ENCODE measurements around the gene FKBP8. TPM values are rescaled to one million over a fixed set of nuclear protein-coding genes. Genes with fewer than 3 reads are reported as not detected.

The FKBP8 gene
- total RNA-seq, 2 donors from 2014 or later, result 277 to 336 TPM

- Mint-ChIP-seq H3K27me3 (ENCODE audit: insufficient read depth) (no peaks in the 10 kb centered on the region), H3K4me1 (no peaks in the 10 kb centered on the region), H3K36me3 (ENCODE audit: low read depth) (peaks cover 76% of the 10 kb centered on the region), H3K4me3 (no peak overlapping the region), H3K27ac (no peak overlapping the region), H3K9me3 (no peaks in the 10 kb centered on the region)
- TF ChIP-seq, protein P1, sequence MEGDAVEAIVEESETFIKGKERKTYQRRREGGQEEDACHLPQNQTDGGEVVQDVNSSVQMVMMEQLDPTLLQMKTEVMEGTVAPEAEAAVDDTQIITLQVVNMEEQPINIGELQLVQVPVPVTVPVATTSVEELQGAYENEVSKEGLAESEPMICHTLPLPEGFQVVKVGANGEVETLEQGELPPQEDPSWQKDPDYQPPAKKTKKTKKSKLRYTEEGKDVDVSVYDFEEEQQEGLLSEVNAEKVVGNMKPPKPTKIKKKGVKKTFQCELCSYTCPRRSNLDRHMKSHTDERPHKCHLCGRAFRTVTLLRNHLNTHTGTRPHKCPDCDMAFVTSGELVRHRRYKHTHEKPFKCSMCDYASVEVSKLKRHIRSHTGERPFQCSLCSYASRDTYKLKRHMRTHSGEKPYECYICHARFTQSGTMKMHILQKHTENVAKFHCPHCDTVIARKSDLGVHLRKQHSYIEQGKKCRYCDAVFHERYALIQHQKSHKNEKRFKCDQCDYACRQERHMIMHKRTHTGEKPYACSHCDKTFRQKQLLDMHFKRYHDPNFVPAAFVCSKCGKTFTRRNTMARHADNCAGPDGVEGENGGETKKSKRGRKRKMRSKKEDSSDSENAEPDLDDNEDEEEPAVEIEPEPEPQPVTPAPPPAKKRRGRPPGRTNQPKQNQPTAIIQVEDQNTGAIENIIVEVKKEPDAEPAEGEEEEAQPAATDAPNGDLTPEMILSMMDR (conservative IDR thresholded peaks at IDR 0.05), result no peak
- Histone ChIP-seq H3K27ac (ENCODE audit: low read depth, low read length) (no peak overlapping the region), H3K4me1 (ENCODE audit: control insufficient read depth, insufficient read depth, low read length) (no peaks in the 10 kb centered on the region), H3K4me3 (ENCODE audit: low read length) (no peak overlapping the region), H3K9me3 (ENCODE audit: control insufficient read depth, low read length) (no peaks in the 10 kb centered on the region), H3K27me3 (ENCODE audit: control insufficient read depth, insufficient read depth, low read length, poor library complexity, severe bottlenecking) (no peaks in the 10 kb centered on the region), H3K36me3 (ENCODE audit: control insufficient read depth, insufficient read depth, low read length) (peaks cover 59% of the 10 kb centered on the region), H3K9ac (ENCODE audit: extremely low read depth, low read length, poor library complexity, severe bottlenecking) (no peak overlapping the region)
- WGBS, 2 experiments (ENCODE audit: insufficient coverage in 1 of 2, insufficient read length in 1 of 2), result 94 to 98% methylated on average over 4 to 10 of the region's 10 CpGs
- DNase-seq, result no peak
These were observed 6.9 kb downstream of the FKBP8 start for GRCh38 chr19:18536475-18536874.

DNA sequence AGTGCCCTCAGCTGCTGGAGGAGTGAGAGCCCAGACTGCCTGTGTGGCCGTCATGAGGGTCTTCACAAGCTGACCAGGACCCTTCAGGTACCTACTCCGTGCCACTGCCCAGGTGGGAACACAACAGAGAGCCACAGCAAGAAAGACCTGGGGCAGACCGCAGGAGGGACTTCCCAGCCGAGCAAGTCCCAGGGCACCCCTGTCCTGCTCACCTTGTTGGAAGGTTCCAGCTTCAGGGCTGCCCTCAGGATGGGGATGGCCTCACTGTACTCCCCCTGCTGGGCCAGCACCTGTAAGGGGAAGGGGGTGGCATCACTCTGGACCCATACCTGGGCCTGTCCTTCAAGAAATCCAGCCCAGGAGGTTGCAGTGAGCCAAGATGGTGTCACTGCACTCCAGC, 10.3 kb downstream of the FKBP8 start:
- H3K4me1 ChIP-seq (ENCODE audit: control insufficient read depth, insufficient read depth, low read length), result no peaks in the 10 kb centered on the region
- WGBS, 2 experiments (ENCODE audit: insufficient coverage in 1 of 2, insufficient read length in 1 of 2), result 91 to 95% methylated on average over 3 to 4 of the region's 4 CpGs
- Mint-ChIP-seq H3K9me3 (no peaks in the 10 kb centered on the region), H3K4me3 (no peak overlapping the region), H3K27me3 (ENCODE audit: insufficient read depth) (no peaks in the 10 kb centered on the region), H3K4me1 (no peaks in the 10 kb centered on the region), H3K27ac (no peak overlapping the region), H3K36me3 (ENCODE audit: low read depth) (peaks cover 51% of the 10 kb centered on the region)
- H3K36me3 ChIP-seq (ENCODE audit: control insufficient read depth, insufficient read depth, low read length), result peaks cover 37% of the 10 kb centered on the region
- no peak overlapping the region for H3K27ac ChIP-seq (ENCODE audit: low read depth, low read length)
- no peak overlapping the region for H3K9ac ChIP-seq (ENCODE audit: extremely low read depth, low read length, poor library complexity, severe bottlenecking)
- DNase-seq, result no peak
- H3K9me3 ChIP-seq (ENCODE audit: control insufficient read depth, low read length), result no peaks in the 10 kb centered on the region
- no peaks in the 10 kb centered on the region for H3K27me3 ChIP-seq (ENCODE audit: control insufficient read depth, insufficient read depth, low read length, poor library complexity, severe bottlenecking)
- TF ChIP-seq, protein P1 (conservative IDR thresholded peaks at IDR 0.05), result no peak
- no peak overlapping the region for H3K4me3 ChIP-seq (ENCODE audit: low read length)

DNA sequence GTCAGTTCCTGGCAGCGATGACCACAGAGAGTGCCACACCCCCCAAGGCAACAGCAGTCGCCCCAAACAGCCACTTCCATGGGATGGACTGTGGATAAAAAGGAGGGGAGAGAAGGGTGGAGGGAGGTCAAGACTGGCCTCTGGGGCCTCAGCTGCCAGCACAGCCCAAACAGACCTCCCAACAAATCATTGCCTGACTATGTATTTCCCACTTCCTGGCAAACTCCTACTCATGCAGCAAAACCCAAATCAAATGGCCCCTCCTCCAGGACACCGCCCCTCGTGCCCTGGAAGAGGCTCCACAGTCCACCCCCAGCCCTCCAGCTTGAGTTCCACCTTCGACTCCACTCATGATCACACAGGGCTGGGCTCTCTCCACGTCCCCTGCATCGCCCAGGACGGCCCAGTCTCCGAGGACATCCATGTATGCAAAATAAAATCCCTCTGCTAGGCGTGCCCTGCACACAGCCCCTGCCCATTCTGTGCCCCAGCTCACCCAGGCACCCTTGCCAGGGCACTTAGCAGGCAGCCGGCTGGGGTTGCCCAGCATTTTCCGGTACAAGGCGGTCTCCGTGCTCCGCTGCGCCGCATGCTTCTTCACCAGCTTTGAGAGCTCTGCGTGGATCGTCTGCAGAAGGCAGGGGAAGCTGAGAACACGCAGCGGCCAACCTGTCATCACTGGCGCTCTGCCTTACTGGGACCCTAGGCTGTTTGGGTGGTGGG, 11.0 kb downstream of the FKBP8 start:
- Mint-ChIP-seq H3K27me3 (ENCODE audit: insufficient read depth) (no peaks in the 10 kb centered on the region), H3K36me3 (ENCODE audit: low read depth) (peaks cover 45% of the 10 kb centered on the region)

More for the DNA sequence above, 11.0 kb downstream of the FKBP8 start:
- Histone ChIP-seq H3K27ac (ENCODE audit: low read depth, low read length) (no peak overlapping the region), H3K4me3 (ENCODE audit: low read length) (no peak overlapping the region), H3K4me1 (ENCODE audit: control insufficient read depth, insufficient read depth, low read length) (no peaks in the 10 kb centered on the region), H3K36me3 (ENCODE audit: control insufficient read depth, insufficient read depth, low read length) (peaks cover 32% of the 10 kb centered on the region), H3K9ac (ENCODE audit: extremely low read depth, low read length, poor library complexity, severe bottlenecking) (no peak overlapping the region), H3K9me3 (ENCODE audit: control insufficient read depth, low read length) (no peaks in the 10 kb centered on the region), H3K27me3 (ENCODE audit: control insufficient read depth, insufficient read depth, low read length, poor library complexity, severe bottlenecking) (no peaks in the 10 kb centered on the region)
- WGBS, 2 experiments (ENCODE audit: insufficient coverage in 1 of 2, insufficient read length in 1 of 2), result 95 to 97% methylated on average over 20 to 22 of the region's 22 CpGs
- no peak overlapping the region for H3K4me3 Mint-ChIP-seq
- DNase-seq, result no peak
- TF ChIP-seq, protein P1 (conservative IDR thresholded peaks at IDR 0.05), result no peak
- H3K9me3 Mint-ChIP-seq, result no peaks in the 10 kb centered on the region
- no peak overlapping the region for H3K27ac Mint-ChIP-seq
- H3K4me1 Mint-ChIP-seq, result no peaks in the 10 kb centered on the region

All from endodermal cell (in vitro differentiated cells).